ENCODE data around the gene TSACC. TPM values are rescaled to one million over a fixed set of nuclear protein-coding genes. Genes with fewer than 3 reads are reported as not detected.
"Not testable (repeated sequence)": the region's sequence is repeated elsewhere in the genome, so short reads cannot be mapped to it uniquely, and the experiment has no call there.

The TSACC gene
- total RNA-seq, 3 donors from 2014 or later (not counting 1 experiment from before 2014, with no cell fraction given): not detected

DNA sequence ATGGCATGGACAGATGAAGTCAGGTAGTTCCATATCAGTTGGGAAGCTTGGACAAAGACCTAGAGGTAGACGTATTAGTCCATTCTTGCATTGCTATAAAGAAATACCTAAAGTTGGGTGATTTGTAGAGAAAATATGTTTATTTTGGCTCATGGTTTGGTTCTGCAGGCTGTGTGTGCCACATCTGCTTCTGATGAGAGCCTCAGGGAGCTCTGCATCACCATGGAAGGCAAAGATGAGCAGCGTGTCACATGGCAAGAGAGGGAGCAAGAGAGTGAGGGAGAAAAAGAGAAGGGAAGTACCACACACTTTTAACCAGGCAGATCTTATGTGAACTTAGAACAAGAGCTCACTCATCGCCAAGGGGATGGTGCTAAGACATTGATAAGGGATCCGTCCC is 9.0 kb downstream of the TSACC start:
- no peaks in the 10 kb centered on the region for H3K36me3 ChIP-seq (ENCODE audit: control insufficient read depth, insufficient read depth, low read length)
- TF ChIP-seq, protein P1, sequence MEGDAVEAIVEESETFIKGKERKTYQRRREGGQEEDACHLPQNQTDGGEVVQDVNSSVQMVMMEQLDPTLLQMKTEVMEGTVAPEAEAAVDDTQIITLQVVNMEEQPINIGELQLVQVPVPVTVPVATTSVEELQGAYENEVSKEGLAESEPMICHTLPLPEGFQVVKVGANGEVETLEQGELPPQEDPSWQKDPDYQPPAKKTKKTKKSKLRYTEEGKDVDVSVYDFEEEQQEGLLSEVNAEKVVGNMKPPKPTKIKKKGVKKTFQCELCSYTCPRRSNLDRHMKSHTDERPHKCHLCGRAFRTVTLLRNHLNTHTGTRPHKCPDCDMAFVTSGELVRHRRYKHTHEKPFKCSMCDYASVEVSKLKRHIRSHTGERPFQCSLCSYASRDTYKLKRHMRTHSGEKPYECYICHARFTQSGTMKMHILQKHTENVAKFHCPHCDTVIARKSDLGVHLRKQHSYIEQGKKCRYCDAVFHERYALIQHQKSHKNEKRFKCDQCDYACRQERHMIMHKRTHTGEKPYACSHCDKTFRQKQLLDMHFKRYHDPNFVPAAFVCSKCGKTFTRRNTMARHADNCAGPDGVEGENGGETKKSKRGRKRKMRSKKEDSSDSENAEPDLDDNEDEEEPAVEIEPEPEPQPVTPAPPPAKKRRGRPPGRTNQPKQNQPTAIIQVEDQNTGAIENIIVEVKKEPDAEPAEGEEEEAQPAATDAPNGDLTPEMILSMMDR (IDR thresholded peaks at IDR 0.05): no peak
- H3K4me1 ChIP-seq (ENCODE audit: control insufficient read depth, insufficient read depth, low read length): no peaks in the 10 kb centered on the region
- H3K4me1 Mint-ChIP-seq: no peaks in the 10 kb centered on the region
- no peak overlapping the region for H3K27ac Mint-ChIP-seq
- no peaks in the 10 kb centered on the region for H3K36me3 Mint-ChIP-seq
- H3K4me3 Mint-ChIP-seq: no peak overlapping the region
- H3K27me3 Mint-ChIP-seq (ENCODE audit: low read depth in 2 of 2): peaks cover 22 to 26% of the 10 kb centered on the region in 2 donors
- H3K9me3 ChIP-seq (ENCODE audit: control insufficient read depth, insufficient read depth, low read length): no peaks in the 10 kb centered on the region
- H3K27me3 ChIP-seq (ENCODE audit: control insufficient read depth, insufficient read depth, low read length): peaks cover 4% of the 10 kb centered on the region
- intact Hi-C loops (cut with micrococcal nuclease): no loop called here
- 95% methylated on average over 4 of the region's 4 CpGs for WGBS (ENCODE audit: insufficient coverage)
- no peak overlapping the region for H3K4me3 ChIP-seq (ENCODE audit: low read length)
- H3K27ac ChIP-seq (ENCODE audit: low read length): no peak overlapping the region
- ATAC-seq (no peak), DNase-seq (no peak)
- no peaks in the 10 kb centered on the region for H3K9me3 Mint-ChIP-seq

GRCh38 chr1:156352481-156352880 is 14.2 kb downstream of the TSACC start:
- DNase-seq; H3K27ac Mint-ChIP-seq; H3K4me3 Mint-ChIP-seq; H3K9me3 Mint-ChIP-seq; H3K4me3 ChIP-seq (ENCODE audit: low read length); H3K36me3 ChIP-seq (ENCODE audit: control insufficient read depth, insufficient read depth, low read length); H3K4me1 ChIP-seq (ENCODE audit: control insufficient read depth, insufficient read depth, low read length); H3K36me3 Mint-ChIP-seq; H3K27ac ChIP-seq (ENCODE audit: low read length); ATAC-seq; H3K9me3 ChIP-seq (ENCODE audit: control insufficient read depth, insufficient read depth, low read length); H3K4me1 Mint-ChIP-seq; intact Hi-C loops (cut with micrococcal nuclease): not testable (repeated sequence)
- H3K27me3 ChIP-seq (ENCODE audit: control insufficient read depth, insufficient read depth, low read length): peaks cover 14% of the 10 kb centered on the region
- H3K27me3 Mint-ChIP-seq (ENCODE audit: low read depth in 2 of 2): peaks cover 15 to 37% of the 10 kb centered on the region in 2 donors
- WGBS (ENCODE audit: insufficient coverage): 91% methylated on average over 13 of the region's 13 CpGs

- H3K27me3 Mint-ChIP-seq (ENCODE audit: low read depth in 2 of 2): peaks cover 30 to 46% of the 10 kb centered on the region in 2 donors
- intact Hi-C loops (cut with micrococcal nuclease): no loop called here
- Histone ChIP-seq H3K27me3 (ENCODE audit: control insufficient read depth, insufficient read depth, low read length) (peaks cover 14% of the 10 kb centered on the region), H3K9me3 (ENCODE audit: control insufficient read depth, insufficient read depth, low read length) (no peaks in the 10 kb centered on the region), H3K4me3 (ENCODE audit: low read length) (no peak overlapping the region), H3K36me3 (ENCODE audit: control insufficient read depth, insufficient read depth, low read length) (no peaks in the 10 kb centered on the region), H3K4me1 (ENCODE audit: control insufficient read depth, insufficient read depth, low read length) (peaks cover 4% of the 10 kb centered on the region), H3K27ac (ENCODE audit: low read length) (no peak overlapping the region)
- ATAC-seq (no peak), DNase-seq (no peak)
- H3K4me3 Mint-ChIP-seq: no peak overlapping the region
- TF ChIP-seq, protein P1 (IDR thresholded peaks at IDR 0.05): no peak
- no peaks in the 10 kb centered on the region for H3K9me3 Mint-ChIP-seq
- peaks cover 0 to 8% of the 10 kb centered on the region in 2 donors for H3K4me1 Mint-ChIP-seq
- no peaks in the 10 kb centered on the region for H3K36me3 Mint-ChIP-seq
- 67% methylated on average over 6 of the region's 6 CpGs for WGBS (ENCODE audit: insufficient coverage)
- H3K27ac Mint-ChIP-seq: no peak overlapping the region
Observed at GRCh38 chr1:156356262-156356874, 18.0 kb downstream of the TSACC start.

DNA sequence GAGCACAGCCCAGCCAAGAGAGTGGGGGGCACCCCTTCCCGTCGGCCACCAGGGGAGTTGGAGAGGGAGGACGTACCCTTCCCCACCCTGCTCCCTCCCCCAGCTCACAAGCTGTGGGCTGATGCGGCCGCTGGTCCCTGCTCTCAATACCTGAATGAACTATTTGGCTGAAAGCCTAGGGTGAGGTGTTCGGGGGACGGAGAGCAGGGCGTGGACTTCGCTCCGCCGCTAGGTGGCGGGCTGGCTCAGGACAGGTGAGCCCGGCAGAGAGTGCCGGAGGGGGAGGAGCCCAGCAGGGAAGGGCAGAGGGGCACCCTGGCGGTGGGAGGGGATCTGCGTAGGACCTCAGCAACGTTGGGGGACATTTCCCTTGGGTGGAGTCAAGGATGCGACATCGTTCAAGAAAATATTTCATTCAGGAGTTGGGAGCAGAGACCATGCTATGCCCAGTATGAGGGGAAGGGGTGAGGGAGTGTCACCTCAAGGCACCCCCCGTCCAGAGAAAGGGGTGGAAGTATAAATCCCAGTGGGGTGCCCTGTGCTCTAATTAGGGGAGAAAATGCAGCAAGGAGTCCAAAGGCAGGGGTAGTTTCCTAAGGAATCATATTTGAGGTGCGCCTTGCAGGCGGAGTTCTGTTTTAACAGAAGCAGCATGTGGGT is 18.7 kb downstream of the TSACC start:
- H3K36me3 ChIP-seq (ENCODE audit: control insufficient read depth, insufficient read depth, low read length): no peaks in the 10 kb centered on the region
- H3K9me3 Mint-ChIP-seq: no peaks in the 10 kb centered on the region
- WGBS (ENCODE audit: insufficient coverage): 13% methylated on average over 20 of the region's 22 CpGs
- peaks cover 4% of the 10 kb centered on the region for H3K4me1 ChIP-seq (ENCODE audit: control insufficient read depth, insufficient read depth, low read length)
- H3K27me3 Mint-ChIP-seq (ENCODE audit: low read depth in 2 of 2): peaks cover 30 to 45% of the 10 kb centered on the region in 2 donors
- peaks cover 0 to 8% of the 10 kb centered on the region in 2 donors for H3K4me1 Mint-ChIP-seq
- TF ChIP-seq, protein P1 (IDR thresholded peaks at IDR 0.05): peak; percentile 64
- DNase-seq (peak; percentile 46 to 75), ATAC-seq (peak; percentile 75 to 94 (median 93))
- H3K9me3 ChIP-seq (ENCODE audit: control insufficient read depth, insufficient read depth, low read length): no peaks in the 10 kb centered on the region
- intact Hi-C loops (cut with micrococcal nuclease): no loop called here
- peaks cover 14% of the 10 kb centered on the region for H3K27me3 ChIP-seq (ENCODE audit: control insufficient read depth, insufficient read depth, low read length)
- no peak overlapping the region for H3K4me3 ChIP-seq (ENCODE audit: low read length)
- H3K27ac ChIP-seq (ENCODE audit: low read length): no peak overlapping the region
- no peak overlapping the region for H3K27ac Mint-ChIP-seq
- H3K36me3 Mint-ChIP-seq: no peaks in the 10 kb centered on the region
- no peak overlapping the region for H3K4me3 Mint-ChIP-seq

All from natural killer cell (primary cell).